Adrenal gland (tissue), 12 donors: ENCODE data around the gene PHOX2A. TPM values are rescaled to one million over a fixed set of nuclear protein-coding genes. Genes with fewer than 3 reads are reported as not detected.

Experiments
- DNase-seq, 7 donors: peaks; one replicate each; pipeline ENCODE4 v3.0.0-alpha.2; 2019 to 2020
- H3K27ac ChIP-seq, 5 donors: fragments of 200-600 bp; sonication (generic) in 4 of 5; 1 replicate in 3 of 5; 2 replicates in 2 of 5; pipeline versions ENCODE4 v1.5.1 to v1.8.0; 2016 to 2020; ENCODE audit warnings: mild to moderate bottlenecking in 1 of 5
- H3K27me3 ChIP-seq: fragments of 200-600 bp; 2 replicates; pipeline ENCODE4 v1.8.0; 2021
- H3K36me3 ChIP-seq, 2 donors: fragments of 200-600 bp; replicated peaks in 1 of 2; 1 replicate in 1 of 2; 2 replicates in 1 of 2; pipeline versions ENCODE4 v1.5.1 to v1.8.0; 2018 to 2022
- H3K4me1 ChIP-seq, 2 donors: fragments of 200-600 bp; replicated peaks in 1 of 2; 1 replicate in 1 of 2; 2 replicates in 1 of 2; pipeline versions ENCODE4 v1.5.1 to v1.8.0; 2018 to 2021
- H3K4me3 ChIP-seq, 4 donors: fragments of 200-600 bp; sonication (generic) in 3 of 4; one replicate each; pipeline ENCODE4 v1.5.1; 2016 to 2018
- H3K9me3 ChIP-seq, 3 donors: fragments of 200-600 bp; sonication (generic) in 1 of 3; replicated peaks in 1 of 3; 1 replicate in 2 of 3; 2 replicates in 1 of 3; pipeline versions ENCODE4 v1.5.1 to v1.8.0; 2016 to 2021
- POLR2A ChIP-seq, 2 donors: fragments of 450-650 bp; IDR thresholded peaks; one replicate each; pipeline ENCODE4 v1.6.1; 2017; ENCODE audit warnings: antibody characterized with exemption in 2 of 2, mild to moderate bottlenecking in 2 of 2, moderate library complexity in 1 of 2
- WGBS, 4 donors: extraction: QIAGEN DNeasy Blood & Tissue Kit in 2 of 4; methylation state at CpG; one replicate each; pipeline versions ENCODE4 v1.1.5 to v1.1.7; 2013 to 2017; 5-methylcytosine and 5-hydroxymethylcytosine counted together
- intact Hi-C, 2 donors: fragments of 100-400 bp; cut with DNase I; formaldehyde crosslinking; loops; one replicate each; pipeline versions ENCODE4 v1.14.1 to v1.15.0; 2022 to 2023
- polyA plus RNA-seq, 3 donors: library from polyadenylated mRNA; stranded (reverse); fragments of 200-250 nt in 2 of 3; fragments of 350-450 nt in 1 of 3; fragmentation: Illumina TruSeq in 1 of 3; extraction: RNeasy Lipid Tissue Mini Kit (QIAGEN cat#74804) in 1 of 3; gene quantifications; one replicate each; pipeline ENCODE4 v1.2.3, GENCODE V29; 2013 to 2014
- total RNA-seq, 9 donors: library from RNA; depleted of rRNA in 4 of 9; stranded (reverse); fragments of >200 nt in 4 of 9; fragments of 120-200 nt in 1 of 9; fragmentation: NEBNext Ultra II Directional in 1 of 9; extraction: Animal tissue kit (Norgen Biotek cat#: 25700) in 1 of 9; gene quantifications; one replicate each; pipeline versions ENCODE4 v1.1.0 to v1.2.4, GENCODE V29; 2013 to 2023
- TF ChIP-seq, protein P1 (sequence below), 6 experiments: fragments of 450-650 bp in 4 of 6; fragments of 200-600 bp in 2 of 6; sonication (generic) in 1 of 6; IDR thresholded peaks; 1 replicate in 5 of 6; 2 replicates in 1 of 6; pipeline versions ENCODE4 v1.5.1 to v1.8.0; 2016 to 2021; ENCODE audit warnings: antibody characterized with exemption in 6 of 6, mild to moderate bottlenecking in 2 of 6, moderate library complexity in 1 of 6
- donor health status: healthy with polysubstance abuse.
- donor health status: Bipolar disorder and iron deficiency.
- donor health status: DM: yes; HTN: yes; CAD: no.
- donor health status: DM: no; HTN: no; CAD: no.
- donor health status: DM: no; HTN: no; CAD: no.
- donor health status: DM: yes; HTN: yes; CAD: no.

Gene PHOX2A
- total and polyA plus RNA-seq, 12 donors: 0.32 to 68.9 (median 12.8) TPM; not detected in 3

DNA sequence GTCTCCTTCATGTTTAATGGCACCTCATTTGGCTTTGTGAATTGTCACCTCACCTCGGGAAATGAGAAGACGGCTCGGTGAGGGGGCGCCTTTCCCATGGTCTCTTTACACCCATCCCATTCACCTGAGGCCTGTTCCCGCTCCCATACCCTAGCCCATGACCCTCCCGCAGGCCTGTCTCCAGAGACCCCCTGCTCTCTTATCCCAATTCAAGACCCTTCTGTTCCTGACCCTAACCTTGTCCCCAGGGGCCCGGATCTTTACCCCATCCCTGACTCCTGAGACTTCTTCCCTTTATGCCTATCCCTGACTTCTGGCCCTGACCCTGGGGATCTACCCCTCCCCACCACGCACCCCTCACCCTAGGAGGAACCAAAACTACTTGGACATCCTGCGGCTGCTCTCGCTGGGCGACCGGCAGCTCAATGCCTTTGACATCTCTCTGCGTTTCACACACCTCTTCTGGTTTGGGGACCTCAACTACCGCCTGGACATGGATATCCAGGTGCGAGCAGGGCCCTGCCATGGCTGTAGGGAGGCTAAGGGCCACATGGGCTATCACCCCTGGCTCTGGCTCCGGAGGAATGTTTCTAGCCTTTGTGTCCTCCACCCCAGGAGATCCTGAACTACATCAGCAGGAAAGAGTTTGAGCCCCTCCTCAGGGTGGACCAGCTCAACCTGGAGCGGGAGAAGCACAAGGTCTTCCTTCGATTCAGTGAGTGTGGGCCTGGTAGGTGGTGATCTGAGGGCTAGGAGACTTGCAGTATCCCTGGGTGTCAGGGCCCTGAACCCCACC, 11.5 kb downstream of the PHOX2A start:
- 88 to 95% (median 93%) methylated on average over 15 to 18 of the region's 18 CpGs for WGBS, 4 donors
- H3K27me3 ChIP-seq: no peaks in the 10 kb centered on the region
- peak in 1 of 7 donors; percentile 51 for DNase-seq
- peaks cover 0 to 11% of the 10 kb centered on the region in 2 donors for H3K4me1 ChIP-seq
- peaks cover 0 to 96% of the 10 kb centered on the region in 2 donors for H3K36me3 ChIP-seq
- H3K9me3 ChIP-seq: no peaks in the 10 kb centered on the region
- no peak overlapping the region for H3K27ac ChIP-seq
- H3K4me3 ChIP-seq: no peak overlapping the region
- TF ChIP-seq, protein P1, sequence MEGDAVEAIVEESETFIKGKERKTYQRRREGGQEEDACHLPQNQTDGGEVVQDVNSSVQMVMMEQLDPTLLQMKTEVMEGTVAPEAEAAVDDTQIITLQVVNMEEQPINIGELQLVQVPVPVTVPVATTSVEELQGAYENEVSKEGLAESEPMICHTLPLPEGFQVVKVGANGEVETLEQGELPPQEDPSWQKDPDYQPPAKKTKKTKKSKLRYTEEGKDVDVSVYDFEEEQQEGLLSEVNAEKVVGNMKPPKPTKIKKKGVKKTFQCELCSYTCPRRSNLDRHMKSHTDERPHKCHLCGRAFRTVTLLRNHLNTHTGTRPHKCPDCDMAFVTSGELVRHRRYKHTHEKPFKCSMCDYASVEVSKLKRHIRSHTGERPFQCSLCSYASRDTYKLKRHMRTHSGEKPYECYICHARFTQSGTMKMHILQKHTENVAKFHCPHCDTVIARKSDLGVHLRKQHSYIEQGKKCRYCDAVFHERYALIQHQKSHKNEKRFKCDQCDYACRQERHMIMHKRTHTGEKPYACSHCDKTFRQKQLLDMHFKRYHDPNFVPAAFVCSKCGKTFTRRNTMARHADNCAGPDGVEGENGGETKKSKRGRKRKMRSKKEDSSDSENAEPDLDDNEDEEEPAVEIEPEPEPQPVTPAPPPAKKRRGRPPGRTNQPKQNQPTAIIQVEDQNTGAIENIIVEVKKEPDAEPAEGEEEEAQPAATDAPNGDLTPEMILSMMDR (IDR thresholded peaks at IDR 0.05): no peak
- TF ChIP-seq POLR2A (IDR thresholded peaks at IDR 0.05): no peak
- intact Hi-C loops: loop anchor here in 1 of 2 donors (10.0 kb wide), 1 partner anchor 218 kb away; no protein-coding TSS in a partner anchor

DNA sequence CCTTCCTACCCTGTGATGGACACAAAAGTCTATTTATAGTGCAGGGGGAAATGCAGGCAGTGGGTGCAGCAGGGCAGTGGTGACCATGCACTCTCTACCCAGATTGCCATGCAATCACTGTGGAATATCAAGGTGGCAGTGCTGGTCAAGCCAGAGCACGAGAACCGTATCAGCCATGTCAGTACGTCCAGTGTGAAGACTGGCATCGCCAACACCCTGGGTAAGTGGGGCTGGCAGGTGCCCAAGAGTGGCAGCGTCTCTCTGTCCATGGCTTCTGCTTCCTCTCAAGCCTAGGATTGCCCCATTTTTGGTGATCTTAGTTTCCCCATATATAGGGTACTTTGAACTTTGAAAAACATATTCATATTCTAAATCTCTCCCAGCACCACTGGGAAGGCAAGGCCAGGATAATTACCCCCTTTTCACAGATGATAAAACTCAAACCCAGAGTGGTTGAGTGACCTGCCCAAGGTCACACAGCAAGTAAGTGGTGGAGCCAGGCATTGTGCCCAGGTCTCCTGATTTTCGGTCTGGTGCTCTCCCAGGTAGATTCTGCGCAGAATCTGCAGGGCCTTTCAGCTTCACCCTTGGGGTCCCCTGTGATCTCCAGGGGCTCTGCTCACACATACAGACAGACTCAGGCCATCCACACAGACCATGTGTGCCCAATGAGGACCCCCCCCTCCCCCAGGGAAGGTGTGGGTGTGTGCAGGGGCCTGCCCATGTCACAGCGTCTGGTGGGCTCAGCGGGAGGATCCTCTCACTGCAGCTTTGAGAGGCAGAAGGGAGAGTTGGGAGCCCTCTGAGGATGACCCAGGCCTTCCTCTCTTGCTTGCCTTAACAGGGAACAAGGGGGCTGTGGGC, 12.3 kb downstream of the PHOX2A start:
- TF ChIP-seq, protein P1 (IDR thresholded peaks at IDR 0.05): no peak
- TF ChIP-seq POLR2A (IDR thresholded peaks at IDR 0.05): no peak
- Histone ChIP-seq H3K4me3 (no peak overlapping the region), H3K9me3 (no peaks in the 10 kb centered on the region), H3K4me1 (peaks cover 0 to 12% of the 10 kb centered on the region in 2 donors), H3K27ac (no peak overlapping the region), H3K36me3 (peaks cover 0 to 91% of the 10 kb centered on the region in 2 donors), H3K27me3 (no peaks in the 10 kb centered on the region)
- DNase-seq: peak in 1 of 7 donors; percentile 59
- WGBS, 4 donors: 72 to 87% (median 80%) methylated on average over 8 to 9 of the region's 9 CpGs
- intact Hi-C loops: loop anchor here in 1 of 2 donors (10.0 kb wide), 1 partner anchor 217 kb away; no protein-coding TSS in a partner anchor

DNA sequence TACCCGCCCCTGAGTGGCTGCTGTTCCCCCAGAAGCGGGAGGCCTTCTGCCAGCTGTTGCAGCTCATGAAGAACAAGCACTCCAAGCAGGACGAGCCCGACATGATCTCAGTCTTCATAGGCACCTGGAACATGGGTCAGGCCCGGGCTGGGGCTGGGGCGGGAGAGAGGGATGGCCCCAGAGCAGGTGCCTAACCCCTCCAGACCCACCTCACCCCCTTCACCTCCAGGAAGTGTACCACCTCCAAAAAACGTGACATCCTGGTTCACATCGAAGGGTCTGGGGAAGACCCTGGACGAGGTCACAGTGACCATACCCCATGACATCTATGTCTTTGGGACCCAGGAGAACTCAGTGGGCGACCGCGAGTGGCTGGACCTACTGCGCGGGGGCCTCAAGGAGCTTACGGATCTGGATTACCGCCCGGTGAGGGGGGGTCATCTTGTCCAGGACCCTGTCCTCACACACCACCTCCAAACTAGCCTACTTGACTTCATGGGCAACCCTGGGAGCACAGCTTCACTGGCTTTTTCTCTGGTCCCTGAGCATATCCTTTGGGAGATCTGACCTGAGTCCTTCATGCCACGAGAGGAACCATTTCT, 13.1 kb downstream of the PHOX2A start:
- peak in 1 of 7 donors; percentile 55 for DNase-seq
- no peaks in the 10 kb centered on the region for H3K27me3 ChIP-seq
- no peak overlapping the region for H3K27ac ChIP-seq
- peaks cover 0 to 83% of the 10 kb centered on the region in 2 donors for H3K36me3 ChIP-seq
- H3K9me3 ChIP-seq: no peaks in the 10 kb centered on the region
- intact Hi-C loops: loop anchor here in 1 of 2 donors (10.0 kb wide), 1 partner anchor 216 kb away; no protein-coding TSS in a partner anchor
- 88 to 93% (median 90%) methylated on average over 10 to 18 of the region's 18 CpGs for WGBS, 4 donors
- peaks cover 0 to 19% of the 10 kb centered on the region in 2 donors for H3K4me1 ChIP-seq
- TF ChIP-seq, protein P1 (IDR thresholded peaks at IDR 0.05): no peak
- TF ChIP-seq POLR2A (IDR thresholded peaks at IDR 0.05): no peak
- H3K4me3 ChIP-seq: no peak overlapping the region
